ENCODE results near the gene NKAPD1.

- no peak for TF ChIP-seq GATA2 (IDR thresholded peaks at IDR 0.05; ENCODE audit: low read depth, low read length)
- no peak for TF ChIP-seq GATA3 (IDR thresholded peaks at IDR 0.05; ENCODE audit: low read depth, low read length)
Observed at GRCh38 chr11:112087212-112087611, 13.1 kb downstream of the NKAPD1 start.

Data from SH-SY5Y (cell line).